ENCODE results near the gene NCF4.

Gene NCF4

GRCh38 chr22:36864454-36865215 lies 3.8 kb downstream of the NCF4 start:
- DNase-seq (ENCODE audit: low read depth): no peak
- TF ChIP-seq, protein P1, sequence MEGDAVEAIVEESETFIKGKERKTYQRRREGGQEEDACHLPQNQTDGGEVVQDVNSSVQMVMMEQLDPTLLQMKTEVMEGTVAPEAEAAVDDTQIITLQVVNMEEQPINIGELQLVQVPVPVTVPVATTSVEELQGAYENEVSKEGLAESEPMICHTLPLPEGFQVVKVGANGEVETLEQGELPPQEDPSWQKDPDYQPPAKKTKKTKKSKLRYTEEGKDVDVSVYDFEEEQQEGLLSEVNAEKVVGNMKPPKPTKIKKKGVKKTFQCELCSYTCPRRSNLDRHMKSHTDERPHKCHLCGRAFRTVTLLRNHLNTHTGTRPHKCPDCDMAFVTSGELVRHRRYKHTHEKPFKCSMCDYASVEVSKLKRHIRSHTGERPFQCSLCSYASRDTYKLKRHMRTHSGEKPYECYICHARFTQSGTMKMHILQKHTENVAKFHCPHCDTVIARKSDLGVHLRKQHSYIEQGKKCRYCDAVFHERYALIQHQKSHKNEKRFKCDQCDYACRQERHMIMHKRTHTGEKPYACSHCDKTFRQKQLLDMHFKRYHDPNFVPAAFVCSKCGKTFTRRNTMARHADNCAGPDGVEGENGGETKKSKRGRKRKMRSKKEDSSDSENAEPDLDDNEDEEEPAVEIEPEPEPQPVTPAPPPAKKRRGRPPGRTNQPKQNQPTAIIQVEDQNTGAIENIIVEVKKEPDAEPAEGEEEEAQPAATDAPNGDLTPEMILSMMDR (conservative IDR thresholded peaks at IDR 0.05; ENCODE audit: low read depth, low read length): no peak
- H3K4me3 ChIP-seq (ENCODE audit: low read length): no peak overlapping the region

- TF ChIP-seq, protein P1 (conservative IDR thresholded peaks at IDR 0.05; ENCODE audit: low read depth, low read length): no peak
- H3K4me3 ChIP-seq (ENCODE audit: low read length): no peak overlapping the region
- DNase-seq (ENCODE audit: low read depth): no peak
Observed at GRCh38 chr22:36865346-36865745, 4.5 kb downstream of the NCF4 start.

GRCh38 chr22:36867695-36868094 lies 6.9 kb downstream of the NCF4 start:
- no peak overlapping the region for H3K4me3 ChIP-seq (ENCODE audit: low read length)
- TF ChIP-seq, protein P1 (conservative IDR thresholded peaks at IDR 0.05; ENCODE audit: low read depth, low read length): no peak
- no peak for DNase-seq (ENCODE audit: low read depth)

- no peak for DNase-seq (ENCODE audit: low read depth)
- TF ChIP-seq, protein P1 (conservative IDR thresholded peaks at IDR 0.05; ENCODE audit: low read depth, low read length): no peak
- H3K4me3 ChIP-seq (ENCODE audit: low read length): no peak overlapping the region
Observed at GRCh38 chr22:36868546-36869181, 7.9 kb downstream of the NCF4 start.

GRCh38 chr22:36870250-36870649 lies 9.4 kb downstream of the NCF4 start:
- TF ChIP-seq, protein P1 (conservative IDR thresholded peaks at IDR 0.05; ENCODE audit: low read depth, low read length): no peak
- no peak overlapping the region for H3K4me3 ChIP-seq (ENCODE audit: low read length)
- DNase-seq (ENCODE audit: low read depth): no peak

DNA sequence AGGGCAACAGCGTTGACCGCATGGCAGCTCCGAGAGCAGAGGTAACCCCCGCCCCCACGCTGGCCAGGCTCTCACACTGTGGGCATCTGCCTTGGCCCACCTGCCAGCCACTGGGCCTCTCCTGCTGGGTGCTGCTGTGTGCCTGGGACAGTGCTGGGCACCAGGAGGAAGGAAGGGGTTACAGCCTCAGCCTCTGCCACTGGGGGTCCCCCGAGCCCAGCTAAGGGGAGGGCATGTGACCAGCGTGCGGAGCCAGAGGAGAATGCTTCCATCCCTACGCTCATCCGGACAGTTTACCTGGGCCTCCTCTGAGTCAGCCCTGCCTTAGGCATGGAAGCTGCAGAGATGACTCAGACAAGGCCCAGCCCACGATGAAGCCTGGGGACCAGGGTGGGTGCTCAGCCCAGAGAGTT lies 10.9 kb downstream of the NCF4 start:
- H3K4me3 ChIP-seq (ENCODE audit: low read length): no peak overlapping the region
- TF ChIP-seq, protein P1 (conservative IDR thresholded peaks at IDR 0.05; ENCODE audit: low read depth, low read length): no peak
- DNase-seq (ENCODE audit: low read depth): no peak

DNA sequence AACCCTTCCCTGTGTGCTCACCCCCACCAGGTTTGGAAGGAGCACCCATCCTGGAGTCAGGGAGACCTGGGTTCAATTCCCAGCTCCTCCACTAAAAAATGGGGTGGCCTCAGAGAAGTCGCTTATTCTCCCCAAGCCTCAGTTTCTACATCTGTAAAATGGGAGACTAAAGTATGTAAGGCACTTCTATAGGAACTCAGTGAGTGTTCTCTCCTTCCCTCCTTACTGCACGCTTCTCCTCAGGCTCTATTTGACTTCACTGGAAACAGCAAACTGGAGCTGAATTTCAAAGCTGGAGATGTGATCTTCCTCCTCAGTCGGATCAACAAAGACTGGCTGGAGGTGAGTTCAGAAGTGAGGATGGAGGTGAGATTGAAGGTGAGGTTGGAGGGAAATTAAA lies 11.3 kb downstream of the NCF4 start:
- DNase-seq (ENCODE audit: low read depth): no peak
- no peak overlapping the region for H3K4me3 ChIP-seq (ENCODE audit: low read length)
- TF ChIP-seq, protein P1 (conservative IDR thresholded peaks at IDR 0.05; ENCODE audit: low read depth, low read length): no peak
